ENCODE measurements around the gene IL11. TPM values are rescaled to one million over a fixed set of nuclear protein-coding genes. Genes with fewer than 3 reads are reported as not detected.

The IL11 gene
- total and polyA plus RNA-seq, 10 donors = 0.04 to 0.23 (median 0.06) TPM; not detected in 7

DNA sequence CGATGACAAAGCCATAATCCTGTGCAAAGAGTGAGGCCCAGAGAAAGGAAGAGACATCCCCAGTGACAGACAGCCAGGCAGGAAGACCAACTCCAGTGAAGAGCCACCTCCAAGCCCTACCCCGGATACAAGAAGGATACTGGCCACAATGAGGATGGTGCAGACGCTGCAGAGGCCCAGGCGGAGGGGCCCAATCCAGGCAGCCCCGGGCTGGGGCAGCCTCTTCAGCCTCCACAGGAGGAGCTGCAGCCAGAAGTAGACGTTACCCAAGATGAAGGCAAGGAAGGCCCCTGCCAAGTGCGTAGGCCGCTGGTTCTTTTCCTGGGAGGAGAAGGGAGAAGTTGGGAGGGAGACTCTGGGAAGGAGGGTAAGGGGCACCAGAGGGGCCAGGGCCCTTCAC lies 53.6 kb downstream of the IL11 start:
- no peak overlapping the region for H3K4me3 ChIP-seq
- H3K4me1 ChIP-seq = peaks cover 0 to 6% (median 0%) of the 10 kb centered on the region in 6 donors
- 84 to 91% (median 87%) methylated on average over 8 of the region's 8 CpGs for WGBS, 5 donors
- H3K27ac ChIP-seq = no peak overlapping the region
- intact Hi-C loops (cut with DNase I; ENCODE audit: low total_unique reads) = no loop called here
- H3K9me3 ChIP-seq = no peaks in the 10 kb centered on the region
- H3K27me3 ChIP-seq (replicated peaks in 1 of 7) = peaks cover 0 to 10% (median 0%) of the 10 kb centered on the region in 7 donors
- H3K36me3 ChIP-seq = peaks cover 0 to 13% (median 0%) of the 10 kb centered on the region in 6 donors
- no peak for DNase-seq
- TF ChIP-seq POLR2A (IDR thresholded peaks at IDR 0.05) (no peak), CTCF (IDR thresholded peaks at IDR 0.05 in 8 of 11, conservative IDR thresholded peaks at IDR 0.05 in 3 of 11) (no peak), POLR2AphosphoS5 (IDR thresholded peaks at IDR 0.05) (no peak)

DNA sequence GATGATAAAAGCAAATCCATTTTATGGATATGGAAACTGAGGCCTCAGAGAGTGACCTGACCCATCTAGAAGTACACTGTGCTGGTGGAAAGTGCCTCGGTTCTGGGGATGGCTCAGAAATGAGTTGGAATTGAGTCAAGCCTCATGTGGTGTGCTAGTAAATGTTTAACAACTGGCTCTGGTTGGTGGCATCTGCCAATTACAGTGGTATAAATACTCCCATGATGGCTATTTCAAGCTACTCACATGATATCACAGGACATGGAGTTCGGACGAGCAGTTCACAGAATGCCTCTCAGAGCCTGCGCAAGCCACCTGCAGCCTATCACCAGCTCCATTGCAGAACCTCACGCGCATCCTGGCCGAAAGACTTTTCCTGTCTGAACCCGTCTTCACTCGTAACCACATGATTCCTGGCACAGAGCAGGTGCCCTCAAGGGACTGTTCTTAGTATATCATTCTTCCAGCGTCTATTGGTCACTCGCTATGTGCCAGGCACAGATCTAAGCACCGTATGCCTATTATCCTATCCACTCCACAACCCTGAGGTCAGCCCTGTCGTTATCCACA lies 54.2 kb downstream of the IL11 start:
- TF ChIP-seq POLR2A (IDR thresholded peaks at IDR 0.05) (no peak), CTCF (IDR thresholded peaks at IDR 0.05 in 8 of 11, conservative IDR thresholded peaks at IDR 0.05 in 3 of 11) (no peak), POLR2AphosphoS5 (IDR thresholded peaks at IDR 0.05) (no peak)
- peaks cover 0 to 13% (median 0%) of the 10 kb centered on the region in 6 donors for H3K36me3 ChIP-seq
- H3K27ac ChIP-seq = no peak overlapping the region
- no peak overlapping the region for H3K4me3 ChIP-seq
- WGBS, 5 donors = 77 to 87% (median 84%) methylated on average over 13 of the region's 13 CpGs
- intact Hi-C loops (cut with DNase I; ENCODE audit: low total_unique reads) = no loop called here
- H3K9me3 ChIP-seq = no peaks in the 10 kb centered on the region
- H3K4me1 ChIP-seq = peaks cover 0 to under 1% (median 0%) of the 10 kb centered on the region in 6 donors
- DNase-seq = no peak
- peaks cover 0 to 10% (median 0%) of the 10 kb centered on the region in 7 donors for H3K27me3 ChIP-seq (replicated peaks in 1 of 7)

DNA sequence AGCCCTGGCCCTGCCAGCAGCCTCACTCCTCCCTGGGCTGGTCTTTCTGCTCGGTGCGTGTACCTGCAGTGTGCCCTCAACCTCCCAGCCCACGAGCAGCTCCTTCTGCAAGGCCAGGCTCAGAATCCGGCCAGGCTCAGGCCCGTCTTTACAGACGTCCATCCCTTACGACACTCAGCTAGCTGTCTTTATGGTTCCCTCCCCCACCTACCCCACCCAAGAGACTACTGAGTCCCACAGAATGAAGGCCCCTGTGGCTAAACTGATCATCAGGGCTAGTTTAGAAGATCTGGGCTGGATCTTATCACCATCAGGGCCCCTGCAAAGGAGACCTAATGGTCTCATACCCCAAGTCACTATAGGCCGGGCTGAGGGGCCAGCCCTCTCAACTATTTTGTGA lies 55.9 kb downstream of the IL11 start:
- no peak overlapping the region for H3K27ac ChIP-seq
- intact Hi-C loops (cut with DNase I; ENCODE audit: low total_unique reads) = no loop called here
- peaks cover 0 to 4% (median 0%) of the 10 kb centered on the region in 6 donors for H3K36me3 ChIP-seq
- 85 to 93% (median 90%) methylated on average over 8 of the region's 8 CpGs for WGBS, 5 donors
- TF ChIP-seq POLR2AphosphoS5 (IDR thresholded peaks at IDR 0.05) (no peak), POLR2A (IDR thresholded peaks at IDR 0.05) (no peak), CTCF (IDR thresholded peaks at IDR 0.05 in 8 of 11, conservative IDR thresholded peaks at IDR 0.05 in 3 of 11) (no peak)
- H3K4me3 ChIP-seq = no peak overlapping the region
- H3K27me3 ChIP-seq (replicated peaks in 1 of 7) = no peaks in the 10 kb centered on the region
- no peaks in the 10 kb centered on the region for H3K4me1 ChIP-seq
- H3K9me3 ChIP-seq = peaks cover 0 to 2% (median 0%) of the 10 kb centered on the region in 8 donors
- DNase-seq = no peak

Other genes starting within 250 kb of the IL11 start
- gene TNNT1, start 221.3 kb downstream of the IL11 start, total RNA-seq = 1 to 10 TPM in 4 of 7 donors, not detected in 3; 1.3 to 5.4 (median 2.6) TPM
- 1 to 10 TPM in 1 of 3 donors, under 1 TPM in 2; 0.26 to 6.2 (median 0.94) TPM for gene TNNT1, start 221.3 kb downstream of the IL11 start, polyA plus RNA-seq
- not detected for gene TNNI3, start 212.7 kb downstream of the IL11 start, total RNA-seq
- gene TNNI3, start 212.7 kb downstream of the IL11 start, polyA plus RNA-seq = under 1 TPM; 0.15 to 0.74 (median 0.70) TPM
- 1 to 10 TPM in 2 of 7 donors, under 1 TPM in 3, not detected in 2; 0.68 to 1.1 (median 0.76) TPM for gene DNAAF3, start 203.8 kb downstream of the IL11 start, total RNA-seq
- under 1 TPM; 0.28 to 0.45 (median 0.36) TPM for gene DNAAF3, start 203.8 kb downstream of the IL11 start, polyA plus RNA-seq
- gene SYT5, start 190.2 kb downstream of the IL11 start, total RNA-seq = 1 to 10 TPM in 1 of 7 donors, not detected in 6; 1.4 TPM
- under 1 TPM; 0.06 to 0.23 (median 0.13) TPM for gene SYT5, start 190.2 kb downstream of the IL11 start, polyA plus RNA-seq
- gene PTPRH, start 161.0 kb downstream of the IL11 start, total RNA-seq = 10 to 100 TPM; 36.8 to 97.9 (median 53.8) TPM
- gene PTPRH, start 161.0 kb downstream of the IL11 start, polyA plus RNA-seq = 10 to 100 TPM in 2 of 3 donors, 1 to 10 TPM in 1; 6.5 to 31.7 (median 14.9) TPM
- gene TMEM86B, start 141.7 kb downstream of the IL11 start, total RNA-seq = 10 to 100 TPM in 3 of 7 donors, 1 to 10 TPM in 4; 7.5 to 11.7 (median 9.6) TPM
- 10 to 100 TPM; 11.8 to 31.5 (median 28.2) TPM for gene TMEM86B, start 141.7 kb downstream of the IL11 start, polyA plus RNA-seq
- 100 to 1,000 TPM; 113 to 150 (median 133) TPM for gene PPP6R1, start 111.4 kb downstream of the IL11 start, total RNA-seq
- gene PPP6R1, start 111.4 kb downstream of the IL11 start, polyA plus RNA-seq = 10 to 100 TPM; 49.2 to 90.5 (median 65.1) TPM
- 10 to 100 TPM; 14.2 to 26.8 (median 17.6) TPM for gene HSPBP1, start 90.4 kb downstream of the IL11 start, total RNA-seq
- 10 to 100 TPM; 14.2 to 27.0 (median 26.4) TPM for gene HSPBP1, start 90.4 kb downstream of the IL11 start, polyA plus RNA-seq
- gene BRSK1, start 86.5 kb downstream of the IL11 start, total RNA-seq = 1 to 10 TPM in 5 of 7 donors, under 1 TPM in 2; 0.79 to 2.9 (median 1.7) TPM
- gene BRSK1, start 86.5 kb downstream of the IL11 start, polyA plus RNA-seq = 1 to 10 TPM in 2 of 3 donors, under 1 TPM in 1; 0.70 to 1.5 (median 1.0) TPM
- 10 to 100 TPM in 3 of 7 donors, 1 to 10 TPM in 4; 5.6 to 34.1 (median 9.9) TPM for gene TMEM150B, start 45.1 kb downstream of the IL11 start, total RNA-seq
- gene TMEM150B, start 45.1 kb downstream of the IL11 start, polyA plus RNA-seq = 1 to 10 TPM; 1.7 to 6.5 (median 4.1) TPM
- gene KMT5C, start 30.6 kb downstream of the IL11 start, total RNA-seq = 10 to 100 TPM; 10.5 to 18.1 (median 12.8) TPM
- gene KMT5C, start 30.6 kb downstream of the IL11 start, polyA plus RNA-seq = 10 to 100 TPM in 1 of 3 donors, 1 to 10 TPM in 2; 5.7 to 12.2 (median 7.8) TPM
- gene COX6B2, start 15.7 kb downstream of the IL11 start, total RNA-seq = 1 to 10 TPM in 1 of 7 donors, under 1 TPM in 4, not detected in 2; 0.30 to 1.6 (median 0.63) TPM
- under 1 TPM in 2 of 3 donors, not detected in 1; 0.06 to 0.08 TPM for gene COX6B2, start 15.7 kb downstream of the IL11 start, polyA plus RNA-seq
- not detected for gene GARIN5B, start 7.2 kb downstream of the IL11 start, total RNA-seq
- gene GARIN5B, start 7.2 kb downstream of the IL11 start, polyA plus RNA-seq = not detected
- gene TMEM190, start 6.4 kb upstream of the IL11 start, total RNA-seq = not detected
- under 1 TPM in 1 of 3 donors, not detected in 2; 0.20 TPM for gene TMEM190, start 6.4 kb upstream of the IL11 start, polyA plus RNA-seq
- 1 to 10 TPM; 3.7 to 8.8 (median 5.0) TPM for gene TMEM238, start 13.8 kb upstream of the IL11 start, total RNA-seq
- gene TMEM238, start 13.8 kb upstream of the IL11 start, polyA plus RNA-seq = under 1 TPM in 2 of 3 donors, not detected in 1; 0.17 to 0.32 TPM
- gene RPL28, start 15.5 kb upstream of the IL11 start, total RNA-seq = 1,000 to 10,000 TPM in 5 of 7 donors, 100 to 1,000 TPM in 2; 581 to 2,029 (median 1,447) TPM
- 1,000 to 10,000 TPM; 3,566 to 4,833 (median 4,082) TPM for gene RPL28, start 15.5 kb upstream of the IL11 start, polyA plus RNA-seq
- 10 to 100 TPM; 14.4 to 40.8 (median 23.8) TPM for gene UBE2S, start 37.3 kb upstream of the IL11 start, total RNA-seq
- gene UBE2S, start 37.3 kb upstream of the IL11 start, polyA plus RNA-seq = 10 to 100 TPM in 2 of 3 donors, 1 to 10 TPM in 1; 4.9 to 18.7 (median 11.8) TPM
- under 1 TPM in 1 of 7 donors, not detected in 6; 0.27 TPM for gene SHISA7, start 72.8 kb upstream of the IL11 start, total RNA-seq
- under 1 TPM in 1 of 3 donors, not detected in 2; 0.03 TPM for gene SHISA7, start 72.8 kb upstream of the IL11 start, polyA plus RNA-seq
- gene ISOC2, start 91.2 kb upstream of the IL11 start, total RNA-seq = 10 to 100 TPM; 38.6 to 85.0 (median 54.5) TPM
- 10 to 100 TPM; 55.6 to 98.7 (median 64.5) TPM for gene ISOC2, start 91.2 kb upstream of the IL11 start, polyA plus RNA-seq
- not detected for gene C19orf85, start 94.3 kb upstream of the IL11 start, total RNA-seq
- gene C19orf85, start 94.3 kb upstream of the IL11 start, polyA plus RNA-seq = not detected
- 10 to 100 TPM in 3 of 7 donors, 1 to 10 TPM in 4; 4.4 to 13.6 (median 9.7) TPM for gene ZNF628, start 106.2 kb upstream of the IL11 start, total RNA-seq
- gene ZNF628, start 106.2 kb upstream of the IL11 start, polyA plus RNA-seq = 1 to 10 TPM; 1.4 to 8.2 (median 1.7) TPM
- gene NAT14, start 114.7 kb upstream of the IL11 start, total RNA-seq = 10 to 100 TPM in 1 of 7 donors, 1 to 10 TPM in 6; 1.9 to 10.3 (median 6.9) TPM
- gene NAT14, start 114.7 kb upstream of the IL11 start, polyA plus RNA-seq = 10 to 100 TPM; 13.8 to 17.7 (median 15.5) TPM
- gene SSC5D, start 118.0 kb upstream of the IL11 start, total RNA-seq = 10 to 100 TPM; 11.0 to 30.6 (median 24.1) TPM
- gene SSC5D, start 118.0 kb upstream of the IL11 start, polyA plus RNA-seq = 1 to 10 TPM in 2 of 3 donors, under 1 TPM in 1; 0.61 to 7.4 (median 2.5) TPM
- not detected for gene SBK2, start 166.7 kb upstream of the IL11 start, total RNA-seq
- gene SBK2, start 166.7 kb upstream of the IL11 start, polyA plus RNA-seq = not detected
- gene SBK3, start 175.1 kb upstream of the IL11 start, total RNA-seq = not detected
- gene SBK3, start 175.1 kb upstream of the IL11 start, polyA plus RNA-seq = not detected
- 10 to 100 TPM in 2 of 7 donors, 1 to 10 TPM in 4, under 1 TPM in 1; 0.72 to 10.6 (median 6.5) TPM for gene ZNF579, start 210.4 kb upstream of the IL11 start, total RNA-seq
- gene ZNF579, start 210.4 kb upstream of the IL11 start, polyA plus RNA-seq = 1 to 10 TPM; 2.8 to 6.9 (median 3.4) TPM
- gene FIZ1, start 229.1 kb upstream of the IL11 start, total RNA-seq = 10 to 100 TPM in 5 of 7 donors, 1 to 10 TPM in 2; 7.6 to 17.3 (median 11.4) TPM
- 10 to 100 TPM in 1 of 3 donors, 1 to 10 TPM in 2; 5.1 to 11.5 (median 7.8) TPM for gene FIZ1, start 229.1 kb upstream of the IL11 start, polyA plus RNA-seq
- gene ZNF524, start 229.8 kb upstream of the IL11 start, total RNA-seq = 10 to 100 TPM; 19.7 to 42.5 (median 23.9) TPM
- gene ZNF524, start 229.8 kb upstream of the IL11 start, polyA plus RNA-seq = 10 to 100 TPM; 33.3 to 57.8 (median 39.2) TPM
- 10 to 100 TPM; 12.2 to 23.3 (median 17.8) TPM for gene ZNF865, start 235.2 kb upstream of the IL11 start, total RNA-seq
- 10 to 100 TPM in 1 of 3 donors, 1 to 10 TPM in 2; 4.8 to 10.4 (median 5.3) TPM for gene ZNF865, start 235.2 kb upstream of the IL11 start, polyA plus RNA-seq